GM12878 (cell line): ENCODE measurements around the gene RAB13. TPM values are rescaled to one million over a fixed set of nuclear protein-coding genes. Genes with fewer than 3 reads are reported as not detected.
A peak's percentile ranks its signal among the peaks of the same experiment; 100 is the strongest.

Source experiments
- EZH2 ChIP-seq: IDR thresholded peaks from 2 replicates; pipeline ENCODE4 v1.6.1; 2012; ENCODE audit warnings: low read depth, mild to moderate bottlenecking, control low read depth, inconsistent platforms, low read length, borderline replicate concordance; ENCODE audit not compliant: control insufficient read depth
- HDAC6 ChIP-seq: fragments of 200-600 bp; sonication (generic); IDR thresholded peaks from one replicate; pipeline ENCODE4 v1.8.0; 2017; ENCODE audit warnings: antibody characterized with exemption; ENCODE audit not compliant: unreplicated experiment
- HDGF ChIP-seq: fragments of 450-650 bp; IDR thresholded peaks from 2 replicates; pipeline ENCODE4 v1.6.1; 2016; ENCODE audit warnings: antibody characterized with exemption
- IKZF2 ChIP-seq, 2 experiments: fragments of 450-650 bp; IDR thresholded peaks; 2 replicates each; pipeline ENCODE4 v1.6.1; 2017; ENCODE audit warnings: mild to moderate bottlenecking in 2 of 2, moderate library complexity in 2 of 2
- MEF2A ChIP-seq: IDR thresholded peaks from 2 replicates; pipeline ENCODE4 v1.6.1; 2011; ENCODE audit warnings: low read depth, mild to moderate bottlenecking, low read length, moderate library complexity; ENCODE audit not compliant: insufficient read depth
- MEF2B ChIP-seq: fragments of 450-650 bp; IDR thresholded peaks from 2 replicates; pipeline ENCODE4 v1.6.1; 2018; ENCODE audit warnings: mild to moderate bottlenecking, moderate library complexity; ENCODE audit not compliant: partially characterized antibody, poor library complexity, severe bottlenecking
- NFXL1 ChIP-seq: fragments of 450-650 bp; IDR thresholded peaks from 2 replicates; pipeline ENCODE4 v1.6.1; 2017; ENCODE audit warnings: antibody characterized with exemption, mild to moderate bottlenecking, borderline replicate concordance
- NKRF ChIP-seq: fragments of 450-650 bp; conservative IDR thresholded peaks from 2 replicates; pipeline ENCODE4 v1.6.1; 2017; ENCODE audit warnings: mild to moderate bottlenecking, moderate library complexity
- NR2C1 ChIP-seq: fragments of 450-650 bp; IDR thresholded peaks from 2 replicates; pipeline ENCODE4 v1.6.1; 2017; ENCODE audit warnings: antibody characterized with exemption, mild to moderate bottlenecking, moderate library complexity
- POLR2A ChIP-seq: IDR thresholded peaks from 2 replicates; pipeline ENCODE4 v1.6.1; 2011; ENCODE audit warnings: low read depth, mild to moderate bottlenecking, low read length
- RELA ChIP-seq: fragments of 450-650 bp; IDR thresholded peaks from 2 replicates; pipeline ENCODE4 v1.8.0; 2014; ENCODE audit warnings: borderline replicate concordance; ENCODE audit not compliant: partially characterized antibody
- SP1 ChIP-seq: IDR thresholded peaks from one replicate; pipeline ENCODE4 v1.6.1; 2011; ENCODE audit warnings: low read depth, low read length
- TCF12 ChIP-seq: IDR thresholded peaks from 2 replicates; pipeline ENCODE4 v1.6.1; 2011; ENCODE audit warnings: low read depth, mild to moderate bottlenecking, low read length
- ZSCAN29 ChIP-seq: fragments of 450-650 bp; IDR thresholded peaks from 2 replicates; pipeline ENCODE4 v1.6.1; 2017; ENCODE audit warnings: mild to moderate bottlenecking, moderate library complexity
- ZZZ3 ChIP-seq: IDR thresholded peaks from 2 replicates; pipeline ENCODE4 v1.6.1; 2011; ENCODE audit warnings: low read depth; ENCODE audit not compliant: control insufficient read depth, insufficient read length
- polyA plus RNA-seq, 11 experiments: library from polyadenylated mRNA; depleted of rRNA in 4 of 11; unstranded in 6 of 11; stranded (reverse) in 5 of 11; fragments of >200 nt; fragmentation: Nextera tagmentation in 4 of 11; fragmentation: Illumina TruSeq in 1 of 11; extraction: Ambion mirVana in 4 of 11; extraction: Trizol in 1 of 11; gene quantifications; 1 replicate in 1 of 11; 2 replicates in 10 of 11; pipeline versions ENCODE4 v1.2.1 to v1.2.3, GENCODE V29; 2011 to 2016; ENCODE audit warnings: inconsistent platforms in 2 of 11, missing spikeins in 2 of 11, low read depth in 1 of 11
- total RNA-seq, 4 experiments: library from RNA; depleted of rRNA in 3 of 4; stranded (reverse); fragments of >200 nt in 3 of 4; fragmentation: Illumina TruSeq in 1 of 4; extraction: Trizol in 1 of 4; gene quantifications; 2 replicates each; pipeline versions ENCODE4 v1.2.1 to v1.2.3, GENCODE V29; 2013 to 2021
- TF ChIP-seq, protein P1 (sequence below): IDR thresholded peaks from 2 replicates; pipeline ENCODE4 v1.6.1; 2011; ENCODE audit warnings: mild to moderate bottlenecking, low read depth, low read length, moderate library complexity; ENCODE audit not compliant: insufficient replicate concordance
- TF ChIP-seq, protein P2 (sequence below): fragments of 450-650 bp; IDR thresholded peaks from 2 replicates; pipeline ENCODE4 v1.6.1; 2017; ENCODE audit warnings: mild to moderate bottlenecking, moderate library complexity
- TF ChIP-seq, protein P3 (sequence below): fragments of 450-650 bp; formaldehyde crosslinking; IDR thresholded peaks from 2 replicates; pipeline ENCODE4 v1.4.0; 2022; ENCODE audit warnings: mild to moderate bottlenecking, moderate library complexity

Gene RAB13
- total and polyA plus RNA-seq, 10 of the 15 experiments (the other 5 are each of a cell fraction or from before 2014, with no cell fraction given) = 0.75 to 30.7 (median 15.9) TPM

DNA sequence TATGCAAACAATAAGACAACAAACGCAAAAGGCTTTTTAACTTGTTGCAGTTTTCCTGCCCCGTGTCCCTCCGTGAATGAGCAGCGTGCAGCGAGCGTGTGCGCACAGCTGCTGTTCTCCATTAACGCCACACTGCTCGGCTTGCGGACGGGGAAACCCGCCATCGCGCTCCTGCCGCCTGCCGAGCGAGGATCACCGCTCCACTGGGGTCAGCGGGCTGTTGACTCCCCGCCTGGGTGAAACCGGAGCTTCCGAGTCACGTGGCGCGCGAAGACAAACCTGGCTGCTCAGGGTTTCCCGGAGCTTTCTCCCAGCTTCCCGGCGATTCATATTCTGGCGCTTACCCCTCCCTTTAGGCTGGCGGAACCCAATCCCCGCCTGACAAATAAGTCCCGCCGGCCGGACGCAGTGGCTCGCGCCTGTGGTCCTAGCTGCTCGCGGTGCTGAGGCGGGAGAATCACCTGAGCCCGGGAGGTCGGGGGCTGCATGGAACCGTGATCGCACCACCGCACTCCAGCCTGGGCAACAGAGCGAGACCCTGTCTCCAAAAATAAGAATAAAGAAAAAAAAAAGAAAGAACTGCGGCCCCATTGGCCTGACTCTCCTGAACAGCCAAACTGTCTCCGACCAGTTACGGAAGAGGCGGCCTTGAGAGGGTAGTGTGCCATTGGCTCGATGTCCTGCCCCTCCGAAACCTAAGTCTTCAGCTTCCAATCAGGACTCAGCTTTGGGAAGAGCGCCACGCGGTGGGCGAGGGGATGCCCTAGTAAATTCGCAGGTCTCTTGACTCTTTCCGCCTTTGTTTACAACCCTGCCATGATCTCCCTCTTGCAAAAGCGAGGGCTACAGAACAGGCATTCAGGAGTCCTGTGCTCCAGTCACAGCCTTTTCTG is 18.8 kb downstream of the RAB13 start, which contains the start of gene CREB3L4 (continued):
- TF ChIP-seq NKRF (peak; percentile 95), EZH2 (no peak), ZSCAN29 (no peak), MEF2A (0 out of 2 replicates have a peak, but pooled peaks have one; percentile 32), SP1 (peak; percentile 99), ZZZ3 (no peak), IKZF2 (IDR thresholded peaks at IDR 0.05) (peak; percentile 87 to 88), NR2C1 (0 out of 2 replicates have a peak, but pooled peaks have one; percentile 7), HDAC6 (no peak), NFXL1 (no peak), POLR2A (peak; percentile 90), TCF12 (peak; percentile 73), RELA (peak; percentile 76), MEF2B (peak; percentile 71), HDGF (peak; percentile 77; the same call in 1 of the 2 replicates)
- TF ChIP-seq, protein P1, sequence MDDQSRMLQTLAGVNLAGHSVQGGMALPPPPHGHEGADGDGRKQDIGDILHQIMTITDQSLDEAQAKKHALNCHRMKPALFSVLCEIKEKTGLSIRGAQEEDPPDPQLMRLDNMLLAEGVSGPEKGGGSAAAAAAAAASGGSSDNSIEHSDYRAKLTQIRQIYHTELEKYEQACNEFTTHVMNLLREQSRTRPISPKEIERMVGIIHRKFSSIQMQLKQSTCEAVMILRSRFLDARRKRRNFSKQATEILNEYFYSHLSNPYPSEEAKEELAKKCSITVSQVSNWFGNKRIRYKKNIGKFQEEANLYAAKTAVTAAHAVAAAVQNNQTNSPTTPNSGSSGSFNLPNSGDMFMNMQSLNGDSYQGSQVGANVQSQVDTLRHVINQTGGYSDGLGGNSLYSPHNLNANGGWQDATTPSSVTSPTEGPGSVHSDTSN = peak; percentile 99
- TF ChIP-seq, protein P2, sequence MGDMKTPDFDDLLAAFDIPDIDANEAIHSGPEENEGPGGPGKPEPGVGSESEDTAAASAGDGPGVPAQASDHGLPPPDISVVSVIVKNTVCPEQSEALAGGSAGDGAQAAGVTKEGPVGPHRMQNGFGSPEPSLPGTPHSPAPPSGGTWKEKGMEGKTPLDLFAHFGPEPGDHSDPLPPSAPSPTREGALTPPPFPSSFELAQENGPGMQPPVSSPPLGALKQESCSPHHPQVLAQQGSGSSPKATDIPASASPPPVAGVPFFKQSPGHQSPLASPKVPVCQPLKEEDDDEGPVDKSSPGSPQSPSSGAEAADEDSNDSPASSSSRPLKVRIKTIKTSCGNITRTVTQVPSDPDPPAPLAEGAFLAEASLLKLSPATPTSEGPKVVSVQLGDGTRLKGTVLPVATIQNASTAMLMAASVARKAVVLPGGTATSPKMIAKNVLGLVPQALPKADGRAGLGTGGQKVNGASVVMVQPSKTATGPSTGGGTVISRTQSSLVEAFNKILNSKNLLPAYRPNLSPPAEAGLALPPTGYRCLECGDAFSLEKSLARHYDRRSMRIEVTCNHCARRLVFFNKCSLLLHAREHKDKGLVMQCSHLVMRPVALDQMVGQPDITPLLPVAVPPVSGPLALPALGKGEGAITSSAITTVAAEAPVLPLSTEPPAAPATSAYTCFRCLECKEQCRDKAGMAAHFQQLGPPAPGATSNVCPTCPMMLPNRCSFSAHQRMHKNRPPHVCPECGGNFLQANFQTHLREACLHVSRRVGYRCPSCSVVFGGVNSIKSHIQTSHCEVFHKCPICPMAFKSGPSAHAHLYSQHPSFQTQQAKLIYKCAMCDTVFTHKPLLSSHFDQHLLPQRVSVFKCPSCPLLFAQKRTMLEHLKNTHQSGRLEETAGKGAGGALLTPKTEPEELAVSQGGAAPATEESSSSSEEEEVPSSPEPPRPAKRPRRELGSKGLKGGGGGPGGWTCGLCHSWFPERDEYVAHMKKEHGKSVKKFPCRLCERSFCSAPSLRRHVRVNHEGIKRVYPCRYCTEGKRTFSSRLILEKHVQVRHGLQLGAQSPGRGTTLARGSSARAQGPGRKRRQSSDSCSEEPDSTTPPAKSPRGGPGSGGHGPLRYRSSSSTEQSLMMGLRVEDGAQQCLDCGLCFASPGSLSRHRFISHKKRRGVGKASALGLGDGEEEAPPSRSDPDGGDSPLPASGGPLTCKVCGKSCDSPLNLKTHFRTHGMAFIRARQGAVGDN = peak; percentile 72; the same call in 1 of the 2 replicates
- TF ChIP-seq, protein P3, sequence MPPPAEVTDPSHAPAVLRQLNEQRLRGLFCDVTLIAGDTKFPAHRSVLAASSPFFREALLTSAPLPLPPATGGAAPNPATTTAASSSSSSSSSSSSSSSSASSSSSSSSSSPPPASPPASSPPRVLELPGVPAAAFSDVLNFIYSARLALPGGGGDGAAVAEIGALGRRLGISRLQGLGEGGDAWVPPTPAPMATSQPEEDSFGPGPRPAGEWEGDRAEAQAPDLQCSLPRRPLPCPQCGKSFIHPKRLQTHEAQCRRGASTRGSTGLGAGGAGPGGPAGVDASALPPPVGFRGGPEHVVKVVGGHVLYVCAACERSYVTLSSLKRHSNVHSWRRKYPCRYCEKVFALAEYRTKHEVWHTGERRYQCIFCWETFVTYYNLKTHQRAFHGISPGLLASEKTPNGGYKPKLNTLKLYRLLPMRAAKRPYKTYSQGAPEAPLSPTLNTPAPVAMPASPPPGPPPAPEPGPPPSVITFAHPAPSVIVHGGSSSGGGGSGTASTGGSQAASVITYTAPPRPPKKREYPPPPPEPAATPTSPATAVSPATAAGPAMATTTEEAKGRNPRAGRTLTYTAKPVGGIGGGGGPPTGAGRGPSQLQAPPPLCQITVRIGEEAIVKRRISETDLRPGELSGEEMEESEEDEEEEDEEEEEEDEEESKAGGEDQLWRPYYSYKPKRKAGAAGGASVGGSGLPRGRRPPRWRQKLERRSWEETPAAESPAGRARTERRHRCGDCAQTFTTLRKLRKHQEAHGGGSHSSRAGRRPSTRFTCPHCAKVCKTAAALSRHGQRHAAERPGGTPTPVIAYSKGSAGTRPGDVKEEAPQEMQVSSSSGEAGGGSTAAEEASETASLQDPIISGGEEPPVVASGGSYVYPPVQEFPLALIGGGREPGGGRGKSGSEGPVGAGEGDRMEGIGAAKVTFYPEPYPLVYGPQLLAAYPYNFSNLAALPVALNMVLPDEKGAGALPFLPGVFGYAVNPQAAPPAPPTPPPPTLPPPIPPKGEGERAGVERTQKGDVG (CRISPR knock-in tag) = no peak
